Activated CD8-positive, alpha-beta memory T cell treated with anti-CD3 and anti-CD28 coated beads for 24 hours (primary cell): ENCODE results near the gene PXYLP1.

Source experiments
- DNase-seq: peaks from one replicate; pipeline ENCODE4 v3.0.0-alpha.2; 2020

PXYLP1 gene

DNA sequence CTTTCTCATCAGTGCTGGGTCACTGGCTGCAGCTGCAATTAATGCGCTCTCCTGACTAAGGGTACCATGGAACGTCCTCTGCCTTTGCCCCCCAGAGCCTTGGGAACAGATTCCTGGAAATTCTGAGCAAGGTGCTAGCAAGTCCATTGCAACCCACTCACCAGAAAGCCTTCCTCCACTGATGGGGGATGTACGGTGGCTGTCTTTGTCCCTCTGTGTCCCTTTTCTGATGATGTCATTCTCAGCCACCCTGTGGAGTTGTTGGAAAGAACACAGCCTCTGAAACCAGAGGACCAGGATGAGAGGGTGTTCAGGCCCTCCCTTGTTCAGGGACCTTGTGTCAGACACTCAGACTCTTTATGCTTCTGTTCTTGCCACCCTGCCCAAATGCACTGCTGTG lies 98.6 kb downstream of the PXYLP1 start:
- DNase-seq: no peak

DNA sequence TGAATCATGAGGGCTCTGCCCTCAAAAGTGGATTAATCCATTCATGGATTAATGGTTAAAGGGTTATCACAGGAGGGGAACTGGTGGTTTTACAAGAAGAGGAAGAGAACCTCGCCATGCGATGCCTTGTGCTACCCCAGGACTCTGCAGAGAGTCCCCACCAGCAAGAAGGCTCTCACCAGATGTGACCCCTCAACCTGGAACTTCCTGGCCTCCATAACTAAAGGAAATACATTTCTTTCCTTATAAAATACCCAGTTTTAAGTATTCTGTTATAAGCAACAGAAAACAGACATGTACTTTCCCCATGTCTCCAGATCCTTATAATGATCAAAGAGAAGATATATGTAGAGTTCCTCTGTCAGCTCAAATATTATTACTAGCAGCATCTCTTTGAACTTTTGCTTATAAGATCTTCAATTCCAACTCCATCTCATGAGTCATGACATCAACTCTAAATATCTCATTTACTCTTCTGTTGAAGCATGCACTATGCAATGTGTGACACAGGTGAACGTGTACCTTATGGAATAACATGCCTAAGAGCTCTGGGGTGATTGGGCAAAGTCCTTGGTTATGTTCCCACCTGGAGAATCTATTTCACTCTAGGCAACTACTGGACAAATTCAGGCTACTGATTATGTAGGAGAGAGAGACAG lies 99.2 kb downstream of the PXYLP1 start:
- no peak for DNase-seq

DNA sequence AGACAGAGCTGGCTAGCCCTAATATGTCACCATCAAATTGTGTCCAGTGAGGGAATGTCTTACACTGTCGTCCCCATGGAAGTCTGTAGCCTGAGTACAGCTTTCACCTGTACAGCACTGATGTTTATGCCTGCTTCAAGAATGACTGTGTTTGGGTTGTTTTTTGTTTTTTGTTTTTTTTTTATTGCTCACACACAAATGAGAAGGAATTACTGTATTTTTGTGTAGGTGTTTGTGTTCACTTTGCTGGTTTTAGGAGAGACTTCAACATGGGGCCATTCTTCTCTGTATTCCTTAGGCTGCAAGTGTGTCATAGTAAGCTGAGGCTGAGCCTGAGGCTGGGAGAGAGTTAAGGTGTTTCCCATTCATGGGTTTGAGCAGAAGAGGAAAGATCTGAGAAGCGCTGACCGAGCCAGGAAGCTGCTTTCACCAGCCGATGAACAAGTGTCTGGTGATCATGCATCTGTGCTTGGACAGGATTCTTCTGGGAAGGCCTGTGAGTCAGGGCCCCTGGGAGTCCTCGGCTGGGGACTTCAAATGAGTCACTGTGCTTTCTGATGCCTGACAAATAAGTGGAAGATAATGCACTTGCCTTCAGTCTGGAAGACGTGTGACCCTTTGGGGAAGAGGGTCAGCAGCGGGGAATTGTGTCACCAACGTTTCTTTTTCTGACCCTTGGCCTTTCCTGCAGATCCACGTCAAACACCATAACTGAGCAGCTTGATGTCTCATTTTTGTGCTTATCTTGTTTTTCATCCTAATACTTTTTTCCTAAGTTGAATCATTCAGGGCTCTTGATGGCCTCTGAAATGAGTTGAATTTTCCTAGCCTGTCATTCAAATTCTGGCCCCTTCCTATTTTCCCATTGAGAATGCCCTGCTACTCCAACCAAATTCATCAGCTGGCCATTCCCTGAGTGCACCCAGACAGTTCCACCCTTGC lies 100.0 kb downstream of the PXYLP1 start:
- DNase-seq: no peak

DNA sequence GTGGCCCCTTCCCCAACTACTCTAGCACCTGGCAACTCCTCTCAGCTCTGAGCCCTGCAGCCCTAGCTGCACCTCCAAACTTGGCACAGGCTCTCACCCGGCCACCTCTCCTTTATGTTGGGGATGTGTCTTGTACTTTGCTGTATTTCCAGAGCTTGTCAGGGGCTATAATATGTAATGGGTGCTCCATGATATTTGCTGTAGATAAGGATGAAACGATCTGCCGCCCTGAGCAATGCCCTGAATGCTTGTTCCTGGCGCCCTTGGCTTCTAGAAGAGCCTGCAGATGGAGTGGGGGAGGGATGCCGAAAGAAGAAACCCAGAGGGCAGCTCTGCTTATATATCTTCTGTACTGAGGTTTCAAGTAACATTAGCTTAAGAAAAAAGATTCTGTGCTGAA lies 100.8 kb downstream of the PXYLP1 start:
- no peak for DNase-seq

DNA sequence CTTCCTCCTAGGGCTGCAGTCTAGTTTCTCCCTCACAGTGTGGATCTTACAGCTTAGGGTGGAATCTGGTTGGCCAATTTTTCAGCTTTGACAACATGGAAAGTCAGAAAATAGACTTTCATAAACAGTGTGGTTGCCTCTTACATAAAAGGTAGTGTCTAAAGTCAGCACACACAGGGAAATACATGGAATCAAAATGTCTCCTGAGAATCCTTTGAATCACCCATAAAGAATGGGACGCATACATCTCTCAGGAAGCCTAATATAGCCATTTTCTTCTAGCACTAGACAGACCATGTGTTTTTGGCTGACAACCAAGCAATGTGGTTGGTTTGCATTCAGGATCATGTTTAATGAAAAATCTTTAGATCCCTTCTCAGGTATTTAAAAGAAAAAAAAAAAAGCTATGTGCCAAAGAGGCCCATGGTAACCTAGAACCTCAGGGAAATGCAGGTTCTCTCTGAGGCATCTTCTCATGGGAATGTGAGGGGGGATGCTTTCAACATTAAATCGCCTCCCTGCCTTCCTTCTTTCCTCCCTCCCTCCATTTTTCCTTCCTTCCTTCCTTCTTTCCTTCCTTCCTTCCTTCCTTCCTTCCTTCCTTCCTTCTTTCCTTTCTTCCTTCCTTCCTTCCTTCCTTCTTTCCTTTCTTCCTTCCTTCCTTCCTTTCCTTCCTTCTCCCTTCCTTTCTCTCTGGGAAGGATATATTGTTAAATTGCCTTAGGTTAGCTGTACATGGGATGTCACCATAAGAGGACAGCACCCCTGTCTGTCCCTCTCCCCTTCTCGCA lies 102.4 kb downstream of the PXYLP1 start:
- no peak for DNase-seq

DNA sequence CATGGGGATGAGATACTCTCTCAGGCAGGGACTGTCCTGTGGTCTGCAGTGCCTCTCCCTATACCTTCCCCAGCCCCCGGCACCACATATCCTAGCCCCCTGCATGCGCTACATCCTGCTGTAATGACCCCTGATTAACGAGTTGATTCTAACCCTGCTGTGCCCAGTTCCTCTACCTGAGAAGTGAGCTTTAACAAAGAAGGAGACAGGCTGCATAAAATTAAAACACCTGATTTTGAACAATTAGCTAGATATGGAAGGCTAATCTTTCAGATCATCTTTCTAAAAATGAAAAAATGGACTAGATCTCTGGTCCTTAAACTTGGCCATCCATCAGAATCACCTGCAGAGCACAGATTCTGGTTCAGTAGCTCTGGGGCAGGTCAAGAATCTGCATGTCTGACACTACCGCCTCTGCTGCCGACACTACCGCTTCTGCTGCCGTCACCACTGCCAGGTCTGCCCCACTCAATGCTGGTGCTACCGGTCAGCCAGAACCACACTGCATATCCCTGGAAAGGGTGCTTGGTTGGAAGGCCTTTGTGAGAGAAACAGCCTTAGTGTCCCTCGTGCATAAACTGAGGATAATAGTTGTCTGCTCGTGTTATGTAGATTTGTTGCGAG lies 103.1 kb downstream of the PXYLP1 start:
- no peak for DNase-seq

DNA sequence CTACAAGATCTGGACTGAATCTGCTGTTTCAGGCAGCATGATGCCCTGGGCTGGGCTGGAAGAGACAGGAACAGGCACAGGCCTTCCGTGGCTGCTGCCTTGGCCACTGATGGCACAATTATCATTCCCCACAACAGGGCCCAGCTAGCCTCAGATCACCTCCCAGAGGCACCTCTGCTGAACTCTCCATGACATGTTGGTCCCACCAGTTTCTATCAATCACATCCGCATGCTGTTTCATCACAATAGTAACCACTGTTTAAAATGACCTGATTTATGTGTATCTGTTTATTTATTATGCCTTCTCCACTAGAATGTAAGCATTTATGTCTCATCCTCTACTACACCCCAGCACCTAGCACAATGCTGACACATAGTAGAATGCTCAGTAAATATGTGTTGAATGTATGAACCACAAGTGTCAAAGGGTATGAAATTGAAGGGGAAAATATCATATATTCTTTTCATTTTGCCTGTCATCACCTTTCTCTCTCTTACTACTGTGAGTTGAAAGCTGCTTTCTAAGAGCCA lies 104.0 kb downstream of the PXYLP1 start:
- DNase-seq: no peak

DNA sequence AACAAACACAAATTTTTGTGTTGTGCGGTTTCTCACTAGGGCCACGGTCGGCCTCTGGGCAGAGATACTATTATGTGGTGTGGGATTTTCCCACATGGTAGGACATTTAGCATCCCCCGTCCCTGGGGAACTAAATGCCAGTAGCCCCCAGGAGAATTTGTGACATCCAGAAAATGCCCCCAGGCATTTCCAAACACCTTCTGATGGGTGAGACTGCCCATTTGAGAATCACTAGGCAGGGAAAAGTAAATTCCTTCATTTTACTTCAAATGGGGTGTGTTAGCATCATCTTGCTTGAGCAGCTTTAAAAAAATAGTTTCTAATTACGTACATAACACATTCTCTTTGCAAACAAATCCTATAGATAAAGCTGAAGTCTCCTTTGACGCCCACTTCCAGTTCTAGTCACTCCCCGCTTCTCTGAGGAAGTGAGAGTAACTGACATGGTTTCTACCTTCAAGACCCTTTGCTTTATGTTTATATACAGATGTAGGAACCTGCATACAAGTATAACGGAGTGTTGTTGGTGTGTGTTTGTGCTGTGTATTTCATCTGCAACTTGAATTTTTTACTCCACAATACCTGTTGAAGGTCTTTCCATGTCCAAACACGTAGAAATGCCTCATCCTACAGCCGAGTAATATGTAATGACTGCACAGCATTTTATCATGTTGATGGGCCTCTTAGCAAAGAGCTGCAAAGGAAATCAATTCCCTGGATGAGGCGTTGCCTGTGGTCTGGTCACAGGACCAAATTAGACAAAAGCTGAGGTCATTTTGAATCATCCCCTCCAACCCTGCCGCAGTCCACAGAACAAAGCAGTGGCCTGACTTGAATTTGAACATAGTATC lies 105.3 kb downstream of the PXYLP1 start:
- DNase-seq: no peak

DNA sequence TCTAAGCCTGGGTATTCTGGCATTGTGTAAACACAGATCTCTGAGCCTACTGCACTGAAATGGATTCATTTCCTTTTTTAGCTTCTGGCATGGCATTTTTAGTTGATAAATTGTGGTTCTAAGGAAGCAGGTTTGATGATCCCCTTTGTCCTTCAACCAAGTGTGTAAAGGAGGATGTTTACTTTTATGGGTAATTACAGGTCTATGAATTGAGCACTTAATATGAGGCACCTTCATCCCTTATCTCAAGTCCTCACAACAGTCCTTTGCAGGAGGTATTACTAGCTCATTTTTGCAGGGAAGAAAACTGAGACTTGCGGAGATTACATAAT lies 105.9 kb downstream of the PXYLP1 start:
- DNase-seq: no peak

DNA sequence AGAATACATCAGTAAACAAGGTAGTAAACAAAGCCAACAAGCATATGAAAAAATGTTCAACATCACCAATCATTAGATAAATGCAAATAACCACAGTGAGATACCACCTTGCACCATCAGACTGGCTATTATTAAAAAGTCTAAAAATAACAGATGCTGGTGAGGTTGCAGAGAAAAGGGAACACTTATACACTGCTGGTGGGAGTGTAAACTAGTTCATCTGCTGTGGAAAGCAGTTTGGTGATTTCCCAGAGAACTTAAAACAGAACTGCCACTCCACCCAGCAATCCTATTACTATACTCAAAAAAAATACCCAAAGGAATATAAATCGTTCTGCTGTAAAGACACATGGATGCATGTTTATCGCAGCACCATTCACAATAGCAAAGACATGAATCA lies 106.4 kb downstream of the PXYLP1 start:
- no peak for DNase-seq

DNA sequence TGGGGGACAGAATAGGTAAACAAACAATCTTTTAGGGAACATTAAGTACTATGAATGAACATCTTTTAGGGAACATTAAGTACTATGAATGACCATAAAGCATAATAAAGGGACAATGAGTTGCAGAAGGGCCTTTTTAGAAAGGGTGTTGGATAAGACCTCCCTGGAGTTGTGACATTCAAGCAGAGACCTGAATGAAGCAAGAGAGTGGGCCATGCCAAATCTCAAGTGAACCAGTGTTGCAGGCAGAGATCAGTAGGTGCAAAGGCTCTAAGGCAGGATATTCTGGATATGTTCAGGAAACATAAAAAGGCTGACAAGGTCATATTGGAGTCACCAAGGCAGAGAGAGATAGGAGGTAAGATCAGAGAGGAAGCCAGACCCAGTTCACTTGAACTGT lies 107.3 kb downstream of the PXYLP1 start:
- no peak for DNase-seq

DNA sequence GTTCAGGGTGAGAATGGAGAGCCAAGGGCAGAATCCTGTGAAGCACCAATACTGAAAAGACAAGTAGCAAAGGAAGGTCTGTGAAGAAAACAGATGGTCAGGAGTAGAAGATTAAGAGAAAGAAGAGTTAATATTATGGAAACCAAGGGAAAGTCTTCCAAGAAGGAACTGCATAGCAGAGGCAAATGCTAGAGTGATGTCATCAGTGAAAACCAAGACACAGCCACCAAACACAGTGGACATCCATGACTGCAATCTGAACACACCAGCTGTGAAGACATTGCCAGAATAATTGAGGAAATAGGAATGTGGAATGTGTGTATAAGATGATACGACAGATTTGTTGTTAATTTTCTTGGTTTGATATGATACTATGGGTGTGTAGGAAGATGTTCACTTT lies 109.9 kb downstream of the PXYLP1 start:
- DNase-seq: no peak

DNA sequence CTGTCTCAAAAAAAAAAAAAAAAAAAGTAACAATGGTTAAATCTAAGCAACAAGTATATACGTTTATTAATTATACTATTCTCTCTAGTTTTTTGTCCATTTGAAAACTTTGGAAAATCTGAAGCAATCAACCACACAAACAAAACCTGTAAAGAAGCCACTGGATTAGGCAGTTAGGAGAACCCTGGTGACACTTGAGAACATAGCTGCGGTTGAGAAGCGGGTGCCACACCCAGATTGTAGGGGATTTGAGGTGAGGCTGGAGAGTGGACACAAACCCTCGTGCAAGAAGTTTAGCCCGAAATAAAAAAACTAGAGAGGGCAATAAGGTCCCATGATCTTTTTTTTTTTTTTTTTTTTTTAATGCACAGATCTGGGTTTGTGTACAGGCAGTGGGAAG lies 110.8 kb downstream of the PXYLP1 start:
- no peak for DNase-seq

DNA sequence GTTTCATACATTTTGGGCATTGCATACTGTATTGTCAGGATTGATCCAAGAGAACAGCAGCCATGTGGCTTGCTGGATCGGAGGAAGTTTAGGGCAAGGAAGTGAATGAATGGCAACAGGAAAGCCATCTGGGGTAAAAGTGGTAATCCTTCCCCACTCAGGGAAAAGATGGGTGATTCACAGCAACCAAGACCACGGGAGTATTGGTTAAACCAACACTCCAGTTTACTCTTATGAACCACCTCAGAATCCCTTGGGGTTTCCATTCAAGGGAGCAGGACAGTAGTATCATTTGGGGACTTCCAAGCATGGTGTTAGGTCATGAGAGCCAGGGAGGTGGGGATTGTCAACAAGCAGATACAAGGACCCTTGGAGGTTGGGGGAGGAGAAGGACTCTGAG lies 111.5 kb downstream of the PXYLP1 start:
- no peak for DNase-seq

DNA sequence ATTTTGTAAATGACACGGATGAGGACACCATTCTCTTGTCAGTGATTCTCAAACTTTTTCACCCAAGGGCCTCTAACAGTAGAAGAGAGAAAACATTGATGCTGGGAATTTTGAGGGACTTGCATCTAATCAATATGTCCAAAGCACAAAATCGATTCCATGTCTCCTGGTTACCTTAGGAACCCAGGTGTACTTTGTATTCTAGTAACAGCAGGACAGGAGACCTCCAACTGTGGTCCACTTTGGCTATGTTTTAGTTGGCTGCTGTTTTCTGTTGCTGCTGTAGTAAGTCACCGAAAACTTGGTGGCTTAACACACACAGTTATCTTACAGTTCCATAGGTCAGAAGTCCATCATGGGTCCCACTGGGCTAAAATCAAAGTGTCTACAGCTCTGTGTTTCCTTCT lies 112.2 kb downstream of the PXYLP1 start:
- DNase-seq: no peak
